ENCODE measurements around the gene MGAT5.

Gene MGAT5

GRCh38 chr2:134411279-134411827, 157.5 kb downstream of the MGAT5 start:
- ATAC-seq: peak; percentile 27; the same call in 2 of the 3 replicates
- peak; percentile 89 for TF ChIP-seq ZNF70 (CRISPR knock-in tag; IDR thresholded peaks at IDR 0.05)
- no peak for TF ChIP-seq TSHZ2 (CRISPR knock-in tag; IDR thresholded peaks at IDR 0.05)

- TF ChIP-seq TOX (CRISPR knock-in tag; IDR thresholded peaks at IDR 0.05; ENCODE audit: borderline replicate concordance) (no peak), PPARA (CRISPR knock-in tag; IDR thresholded peaks at IDR 0.05; ENCODE audit: borderline replicate concordance) (no peak), RARB (CRISPR knock-in tag; IDR thresholded peaks at IDR 0.05) (no peak), TCF4 (CRISPR knock-in tag; IDR thresholded peaks at IDR 0.05; ENCODE audit: borderline replicate concordance) (peak; percentile 42; the same call in 1 of the 2 replicates), ESRRG (CRISPR knock-in tag; IDR thresholded peaks at IDR 0.05) (no peak), ZNF565 (CRISPR knock-in tag; conservative IDR thresholded peaks at IDR 0.05; ENCODE audit: low read depth) (no peak), ZFP30 (CRISPR knock-in tag; IDR thresholded peaks at IDR 0.05) (no peak)
- TF ChIP-seq, protein P1, sequence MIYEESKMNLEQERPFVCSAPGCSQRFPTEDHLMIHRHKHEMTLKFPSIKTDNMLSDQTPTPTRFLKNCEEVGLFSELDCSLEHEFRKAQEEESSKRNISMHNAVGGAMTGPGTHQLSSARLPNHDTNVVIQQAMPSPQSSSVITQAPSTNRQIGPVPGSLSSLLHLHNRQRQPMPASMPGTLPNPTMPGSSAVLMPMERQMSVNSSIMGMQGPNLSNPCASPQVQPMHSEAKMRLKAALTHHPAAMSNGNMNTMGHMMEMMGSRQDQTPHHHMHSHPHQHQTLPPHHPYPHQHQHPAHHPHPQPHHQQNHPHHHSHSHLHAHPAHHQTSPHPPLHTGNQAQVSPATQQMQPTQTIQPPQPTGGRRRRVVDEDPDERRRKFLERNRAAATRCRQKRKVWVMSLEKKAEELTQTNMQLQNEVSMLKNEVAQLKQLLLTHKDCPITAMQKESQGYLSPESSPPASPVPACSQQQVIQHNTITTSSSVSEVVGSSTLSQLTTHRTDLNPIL (CRISPR knock-in tag; IDR thresholded peaks at IDR 0.05; ENCODE audit: low read depth): no peak
- ATAC-seq: peak; percentile 96
These were observed 158.2 kb downstream of the MGAT5 start for GRCh38 chr2:134411828-134412638.

- TF ChIP-seq GLIS3 (CRISPR knock-in tag; IDR thresholded peaks at IDR 0.05) (no peak), ZFP3 (CRISPR knock-in tag; IDR thresholded peaks at IDR 0.05) (no peak), RARB (CRISPR knock-in tag; IDR thresholded peaks at IDR 0.05) (no peak), BACH2 (CRISPR knock-in tag; IDR thresholded peaks at IDR 0.05; ENCODE audit: borderline replicate concordance) (no peak), ISL1 (CRISPR knock-in tag; IDR thresholded peaks at IDR 0.05) (no peak), ZC3H10 (CRISPR knock-in tag; IDR thresholded peaks at IDR 0.05) (no peak), TCF4 (CRISPR knock-in tag; IDR thresholded peaks at IDR 0.05; ENCODE audit: borderline replicate concordance) (no peak), ZNF565 (CRISPR knock-in tag; conservative IDR thresholded peaks at IDR 0.05; ENCODE audit: low read depth) (no peak), ZNF70 (CRISPR knock-in tag; IDR thresholded peaks at IDR 0.05) (no peak), ZNF8 (CRISPR knock-in tag; IDR thresholded peaks at IDR 0.05) (no peak)
- TF ChIP-seq, protein P2, sequence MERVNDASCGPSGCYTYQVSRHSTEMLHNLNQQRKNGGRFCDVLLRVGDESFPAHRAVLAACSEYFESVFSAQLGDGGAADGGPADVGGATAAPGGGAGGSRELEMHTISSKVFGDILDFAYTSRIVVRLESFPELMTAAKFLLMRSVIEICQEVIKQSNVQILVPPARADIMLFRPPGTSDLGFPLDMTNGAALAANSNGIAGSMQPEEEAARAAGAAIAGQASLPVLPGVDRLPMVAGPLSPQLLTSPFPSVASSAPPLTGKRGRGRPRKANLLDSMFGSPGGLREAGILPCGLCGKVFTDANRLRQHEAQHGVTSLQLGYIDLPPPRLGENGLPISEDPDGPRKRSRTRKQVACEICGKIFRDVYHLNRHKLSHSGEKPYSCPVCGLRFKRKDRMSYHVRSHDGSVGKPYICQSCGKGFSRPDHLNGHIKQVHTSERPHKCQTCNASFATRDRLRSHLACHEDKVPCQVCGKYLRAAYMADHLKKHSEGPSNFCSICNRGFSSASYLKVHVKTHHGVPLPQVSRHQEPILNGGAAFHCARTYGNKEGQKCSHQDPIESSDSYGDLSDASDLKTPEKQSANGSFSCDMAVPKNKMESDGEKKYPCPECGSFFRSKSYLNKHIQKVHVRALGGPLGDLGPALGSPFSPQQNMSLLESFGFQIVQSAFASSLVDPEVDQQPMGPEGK (CRISPR knock-in tag; IDR thresholded peaks at IDR 0.05; ENCODE audit: borderline replicate concordance): no peak
- ATAC-seq: no peak
These were observed 158.7 kb downstream of the MGAT5 start for GRCh38 chr2:134412639-134412999.

- no peak for ATAC-seq
- TF ChIP-seq OSR1 (CRISPR knock-in tag; IDR thresholded peaks at IDR 0.05) (no peak), ZNF8 (CRISPR knock-in tag; IDR thresholded peaks at IDR 0.05) (no peak), SNAI2 (CRISPR knock-in tag; IDR thresholded peaks at IDR 0.05) (no peak), POU6F1 (CRISPR knock-in tag; IDR thresholded peaks at IDR 0.05; ENCODE audit: borderline replicate concordance, low read depth) (no peak), ARNTL (CRISPR knock-in tag; IDR thresholded peaks at IDR 0.05; ENCODE audit: borderline replicate concordance, low read depth) (no peak), CSDC2 (CRISPR knock-in tag; IDR thresholded peaks at IDR 0.05) (no peak), ZFP3 (CRISPR knock-in tag; IDR thresholded peaks at IDR 0.05) (no peak), ZC3H10 (CRISPR knock-in tag; IDR thresholded peaks at IDR 0.05) (no peak)
- TF ChIP-seq, protein P2 (CRISPR knock-in tag; IDR thresholded peaks at IDR 0.05; ENCODE audit: borderline replicate concordance): no peak
- TF ChIP-seq, protein P1 (CRISPR knock-in tag; IDR thresholded peaks at IDR 0.05; ENCODE audit: low read depth): no peak
These were observed 159.6 kb downstream of the MGAT5 start for GRCh38 chr2:134413430-134413829.
